ENCODE results near the gene TRIM40.

GRCh38 chr6:30100154-30100553 is 35.8 kb upstream of the TRIM40 start:
- TF ChIP-seq POLR2A (IDR thresholded peaks at IDR 0.05) (no peak), CTCF (IDR thresholded peaks at IDR 0.05) (no peak)

Measured in thyroid gland (tissue), 4 donors.